Esophagus muscularis mucosa (tissue), 4 donors: ENCODE measurements around the gene SH2B2. TPM values are rescaled to one million over a fixed set of nuclear protein-coding genes. Genes with fewer than 3 reads are reported as not detected.

ENCODE experiments used
- DNase-seq: peaks from one replicate; pipeline ENCODE4 v3.0.0-alpha.2; 2017; ENCODE audit errors: extremely low spot score
- H3K27ac ChIP-seq, 4 donors: fragments of 200-600 bp; sonication (generic); replicated peaks in 1 of 4; 1 replicate in 3 of 4; 2 replicates in 1 of 4; pipeline ENCODE4 v1.5.1; 2016 to 2019; ENCODE audit warnings: mild to moderate bottlenecking in 1 of 4
- H3K27me3 ChIP-seq, 4 donors: fragments of 200-600 bp; sonication (generic); one replicate each; pipeline versions ENCODE4 v1.5.1 to v1.6.0; 2016 to 2019
- H3K36me3 ChIP-seq, 4 donors: fragments of 200-600 bp; sonication (generic); one replicate each; pipeline ENCODE4 v1.5.1; 2016 to 2019
- H3K4me1 ChIP-seq, 4 donors: fragments of 200-600 bp; sonication (generic); one replicate each; pipeline ENCODE4 v1.5.1; 2016 to 2019
- H3K4me3 ChIP-seq, 4 donors: fragments of 200-600 bp; sonication (generic); 1 replicate in 2 of 4; 2 replicates in 2 of 4; pipeline ENCODE4 v1.5.1; 2016 to 2019; ENCODE audit warnings: mild to moderate bottlenecking in 4 of 4, moderate library complexity in 1 of 4
- H3K9me3 ChIP-seq, 4 donors: fragments of 200-600 bp; sonication (generic); 1 replicate in 3 of 4; 2 replicates in 1 of 4; pipeline ENCODE4 v1.5.1; 2016 to 2019
- EP300 ChIP-seq: sonication (generic); formaldehyde crosslinking; IDR thresholded peaks from one replicate; pipeline ENCODE4 v1.6.1; 2017; ENCODE audit warnings: antibody characterized with exemption
- POLR2A ChIP-seq: fragments of 450-650 bp; IDR thresholded peaks from one replicate; pipeline ENCODE4 v1.6.1; 2017; ENCODE audit warnings: antibody characterized with exemption, moderate library complexity, mild to moderate bottlenecking, low read depth
- POLR2AphosphoS5 ChIP-seq, 2 donors: sonication (generic); formaldehyde crosslinking; IDR thresholded peaks; one replicate each; pipeline ENCODE4 v1.6.1; 2017; ENCODE audit warnings: antibody characterized with exemption in 2 of 2
- WGBS: methylation state at CpG from one replicate; pipeline ENCODE4 v1.1.5; 2018; 5-methylcytosine and 5-hydroxymethylcytosine counted together
- intact Hi-C: fragments of 100-400 bp; cut with DNase I; formaldehyde crosslinking; loops from one replicate; pipeline ENCODE4 v1.15.1; 2023
- total RNA-seq, 4 donors: library from RNA; depleted of rRNA; stranded (reverse); fragments of >200 nt; gene quantifications; one replicate each; pipeline versions ENCODE4 v1.1.0 to v1.2.1, GENCODE V29; 2016
- TF ChIP-seq, protein P1 (sequence below), 3 experiments: fragments of 200-600 bp in 2 of 3; fragments of 450-650 bp in 1 of 3; sonication (generic) in 2 of 3; IDR thresholded peaks; one replicate each; pipeline ENCODE4 v1.5.1; 2017 to 2019; ENCODE audit warnings: antibody characterized with exemption in 3 of 3, mild to moderate bottlenecking in 2 of 3, moderate library complexity in 1 of 3

SH2B2 gene
- total RNA-seq, 4 donors from 2014 or later = 3.7 to 10.9 (median 8.9) TPM

DNA sequence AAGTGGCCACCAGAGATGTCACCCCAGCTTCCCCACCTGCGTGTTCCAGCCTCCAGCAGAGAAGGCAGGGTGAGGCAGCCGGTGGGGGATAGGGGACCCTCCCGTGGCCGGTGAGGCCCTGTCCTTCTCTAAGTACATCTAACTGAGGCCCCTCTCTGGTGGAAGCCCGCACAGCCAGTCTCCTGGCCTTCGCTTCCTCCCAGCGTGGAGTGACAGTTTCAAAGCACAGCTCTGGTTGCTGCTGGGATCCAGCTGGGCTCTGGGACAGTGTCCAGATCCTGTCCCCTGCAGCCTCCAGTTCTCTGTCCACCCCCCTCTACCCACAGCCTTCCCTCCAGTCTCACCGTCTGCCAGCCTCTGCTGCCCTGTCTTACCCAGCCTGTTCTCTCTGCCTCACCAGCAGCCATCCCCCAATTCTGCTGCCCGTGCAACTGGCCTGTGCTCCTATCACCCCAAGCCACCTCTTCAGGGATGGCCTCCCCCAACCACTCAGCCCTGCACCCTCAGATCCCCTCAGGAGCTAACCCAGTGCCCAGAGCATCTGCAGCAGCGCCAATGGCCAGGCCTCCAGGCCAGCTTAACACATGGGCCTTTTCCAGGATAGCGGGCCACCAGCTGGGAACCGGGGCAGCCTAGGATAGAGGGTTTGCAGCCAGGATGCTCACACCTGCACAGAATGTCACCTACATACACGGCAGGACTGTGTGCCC is 16.3 kb upstream of the SH2B2 start:
- H3K27me3 ChIP-seq = no peaks in the 10 kb centered on the region
- H3K27ac ChIP-seq = no peak overlapping the region
- H3K4me3 ChIP-seq = no peak overlapping the region
- intact Hi-C loops = no loop called here
- peaks cover 0 to 7% (median 0%) of the 10 kb centered on the region in 4 donors for H3K36me3 ChIP-seq
- TF ChIP-seq, protein P1, sequence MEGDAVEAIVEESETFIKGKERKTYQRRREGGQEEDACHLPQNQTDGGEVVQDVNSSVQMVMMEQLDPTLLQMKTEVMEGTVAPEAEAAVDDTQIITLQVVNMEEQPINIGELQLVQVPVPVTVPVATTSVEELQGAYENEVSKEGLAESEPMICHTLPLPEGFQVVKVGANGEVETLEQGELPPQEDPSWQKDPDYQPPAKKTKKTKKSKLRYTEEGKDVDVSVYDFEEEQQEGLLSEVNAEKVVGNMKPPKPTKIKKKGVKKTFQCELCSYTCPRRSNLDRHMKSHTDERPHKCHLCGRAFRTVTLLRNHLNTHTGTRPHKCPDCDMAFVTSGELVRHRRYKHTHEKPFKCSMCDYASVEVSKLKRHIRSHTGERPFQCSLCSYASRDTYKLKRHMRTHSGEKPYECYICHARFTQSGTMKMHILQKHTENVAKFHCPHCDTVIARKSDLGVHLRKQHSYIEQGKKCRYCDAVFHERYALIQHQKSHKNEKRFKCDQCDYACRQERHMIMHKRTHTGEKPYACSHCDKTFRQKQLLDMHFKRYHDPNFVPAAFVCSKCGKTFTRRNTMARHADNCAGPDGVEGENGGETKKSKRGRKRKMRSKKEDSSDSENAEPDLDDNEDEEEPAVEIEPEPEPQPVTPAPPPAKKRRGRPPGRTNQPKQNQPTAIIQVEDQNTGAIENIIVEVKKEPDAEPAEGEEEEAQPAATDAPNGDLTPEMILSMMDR (IDR thresholded peaks at IDR 0.05) = no peak
- TF ChIP-seq EP300 = no peak
- TF ChIP-seq POLR2A = no peak
- no peak for TF ChIP-seq POLR2AphosphoS5 (IDR thresholded peaks at IDR 0.05)
- H3K4me1 ChIP-seq = peaks cover 0 to 6% (median 4%) of the 10 kb centered on the region in 4 donors
- 95% methylated on average over 5 of the region's 13 CpGs for WGBS
- no peaks in the 10 kb centered on the region for H3K9me3 ChIP-seq
- no peak for DNase-seq

DNA sequence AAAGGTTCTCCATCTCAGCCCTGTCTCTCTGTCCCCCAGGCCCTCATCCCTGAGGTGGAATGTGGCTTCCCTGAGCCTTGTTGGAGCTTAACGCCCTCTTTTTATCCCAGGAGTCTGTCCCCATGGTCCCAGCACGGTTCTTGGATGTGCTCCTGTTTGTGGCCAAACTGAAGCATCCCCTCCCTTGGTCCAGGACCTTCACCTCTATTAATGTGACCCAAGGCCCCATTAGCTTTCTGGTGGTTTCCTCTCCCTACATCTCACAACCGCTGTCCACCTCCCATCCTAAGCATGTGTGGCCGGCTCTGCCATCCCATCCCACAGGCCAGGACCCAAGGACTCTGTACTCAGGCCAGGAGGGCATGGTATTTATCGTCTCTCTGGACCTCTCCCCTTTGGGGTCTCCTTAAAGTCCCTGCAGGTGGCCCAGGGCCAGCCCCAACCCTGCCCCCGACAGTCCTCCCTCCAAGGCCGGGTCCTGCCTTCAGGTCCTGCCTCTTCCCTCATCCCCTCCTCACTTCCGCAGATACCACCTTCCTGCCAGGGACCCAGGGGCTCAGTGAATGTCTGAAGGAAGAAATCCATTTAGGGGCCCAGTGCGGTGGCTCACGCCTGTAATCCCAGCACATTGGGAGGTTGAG is 15.4 kb upstream of the SH2B2 start:
- Histone ChIP-seq H3K27ac (no peak overlapping the region), H3K4me1 (peaks cover 0 to 6% (median 4%) of the 10 kb centered on the region in 4 donors), H3K4me3 (no peak overlapping the region), H3K27me3 (no peaks in the 10 kb centered on the region), H3K36me3 (peaks cover 0 to 7% (median 0%) of the 10 kb centered on the region in 4 donors), H3K9me3 (no peaks in the 10 kb centered on the region)
- no peak for DNase-seq
- intact Hi-C loops = no loop called here
- TF ChIP-seq POLR2A (no peak), POLR2AphosphoS5 (IDR thresholded peaks at IDR 0.05) (no peak), EP300 (no peak)
- TF ChIP-seq, protein P1 (IDR thresholded peaks at IDR 0.05) = no peak
- WGBS = 95% methylated on average over 10 of the region's 10 CpGs

DNA sequence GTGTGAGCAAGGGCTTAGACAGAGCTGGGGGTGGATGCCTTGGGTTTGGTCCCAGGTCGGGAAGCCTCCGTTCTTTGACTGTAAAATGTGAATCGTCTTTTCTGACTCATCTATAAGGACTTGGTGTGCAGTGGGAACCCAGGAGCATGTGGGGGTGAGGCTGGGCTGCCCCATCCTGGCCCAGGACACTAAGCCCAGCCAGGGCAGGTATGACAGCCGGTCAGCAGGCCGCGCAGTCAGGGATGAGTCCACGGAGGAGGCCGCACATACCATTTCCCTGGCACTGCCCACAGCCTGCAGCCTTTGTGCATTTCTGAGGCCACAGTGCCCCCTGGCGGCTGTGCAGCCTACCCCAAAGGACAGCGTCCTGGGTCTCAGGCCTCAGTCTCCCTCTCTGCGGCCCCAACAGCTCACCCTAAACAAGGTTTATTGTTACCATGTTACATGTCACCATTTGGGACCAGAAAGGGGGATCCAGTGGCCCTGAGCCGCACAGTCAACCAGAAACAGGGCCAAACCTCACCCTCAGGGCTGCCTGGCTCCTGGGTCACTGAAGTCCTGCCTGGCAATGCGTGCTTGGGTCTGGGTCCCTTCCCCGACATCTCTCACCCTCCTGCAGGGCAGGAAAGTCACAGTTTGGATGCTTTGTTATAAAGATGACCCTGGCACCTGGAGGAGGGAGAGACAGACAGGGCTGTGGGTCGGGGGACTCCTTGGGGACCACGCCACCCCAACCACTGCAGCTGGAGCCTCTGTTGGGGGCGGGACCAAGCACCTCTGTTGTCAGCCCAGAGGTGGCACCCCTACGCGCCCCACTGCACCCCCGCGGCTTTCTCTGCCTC is 14.4 kb upstream of the SH2B2 start:
- WGBS = 37% methylated on average over 18 of the region's 21 CpGs
- intact Hi-C loops = loop anchor here (1.0 to 2.0 kb wide), 3 partner anchors 585 to 728 kb away; no protein-coding TSS in a partner anchor
- no peak for DNase-seq

More for the DNA sequence above, 14.4 kb upstream of the SH2B2 start:
- no peak overlapping the region for H3K27ac ChIP-seq
- H3K9me3 ChIP-seq = no peaks in the 10 kb centered on the region
- TF ChIP-seq POLR2AphosphoS5 (IDR thresholded peaks at IDR 0.05) = peak in 1 of 2 donors; percentile 9
- no peak for TF ChIP-seq POLR2A
- TF ChIP-seq EP300 = no peak
- TF ChIP-seq, protein P1 (IDR thresholded peaks at IDR 0.05) = peak; percentile 82 to 89 (median 86)
- no peak overlapping the region for H3K4me3 ChIP-seq
- H3K36me3 ChIP-seq = peaks cover 0 to 7% (median 0%) of the 10 kb centered on the region in 4 donors
- H3K4me1 ChIP-seq = peaks cover 0 to 6% (median 4%) of the 10 kb centered on the region in 4 donors
- H3K27me3 ChIP-seq = no peaks in the 10 kb centered on the region
